ENCODE results near the gene ISG15.

The ISG15 gene

DNA sequence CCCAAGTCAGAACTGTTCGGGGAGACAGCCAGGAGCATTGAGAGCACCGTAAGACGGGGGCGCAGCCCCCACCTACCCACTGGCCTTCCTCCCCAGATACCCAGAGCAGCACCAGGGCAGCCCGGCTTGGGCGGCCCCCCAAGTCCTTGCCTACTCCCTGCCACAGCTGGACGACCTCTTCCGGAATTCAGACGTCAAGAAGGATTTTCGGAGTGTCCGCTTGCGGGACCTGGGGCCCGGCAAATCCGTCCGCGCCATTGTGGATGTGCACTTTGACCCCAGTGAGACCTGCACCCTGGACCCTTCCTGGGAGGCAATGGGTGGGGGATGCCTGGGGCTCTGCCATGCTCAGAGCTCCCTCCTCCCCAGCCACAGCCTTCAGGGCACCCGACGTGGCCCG lies 34.1 kb downstream of the ISG15 start:
- TF ChIP-seq, protein P1, sequence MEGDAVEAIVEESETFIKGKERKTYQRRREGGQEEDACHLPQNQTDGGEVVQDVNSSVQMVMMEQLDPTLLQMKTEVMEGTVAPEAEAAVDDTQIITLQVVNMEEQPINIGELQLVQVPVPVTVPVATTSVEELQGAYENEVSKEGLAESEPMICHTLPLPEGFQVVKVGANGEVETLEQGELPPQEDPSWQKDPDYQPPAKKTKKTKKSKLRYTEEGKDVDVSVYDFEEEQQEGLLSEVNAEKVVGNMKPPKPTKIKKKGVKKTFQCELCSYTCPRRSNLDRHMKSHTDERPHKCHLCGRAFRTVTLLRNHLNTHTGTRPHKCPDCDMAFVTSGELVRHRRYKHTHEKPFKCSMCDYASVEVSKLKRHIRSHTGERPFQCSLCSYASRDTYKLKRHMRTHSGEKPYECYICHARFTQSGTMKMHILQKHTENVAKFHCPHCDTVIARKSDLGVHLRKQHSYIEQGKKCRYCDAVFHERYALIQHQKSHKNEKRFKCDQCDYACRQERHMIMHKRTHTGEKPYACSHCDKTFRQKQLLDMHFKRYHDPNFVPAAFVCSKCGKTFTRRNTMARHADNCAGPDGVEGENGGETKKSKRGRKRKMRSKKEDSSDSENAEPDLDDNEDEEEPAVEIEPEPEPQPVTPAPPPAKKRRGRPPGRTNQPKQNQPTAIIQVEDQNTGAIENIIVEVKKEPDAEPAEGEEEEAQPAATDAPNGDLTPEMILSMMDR (conservative IDR thresholded peaks at IDR 0.05; ENCODE audit: control insufficient read depth, insufficient read depth, low read depth, low read length) = no peak
- DNase-seq (ENCODE audit: low read depth) = no peak
- H3K4me3 ChIP-seq (ENCODE audit: control insufficient read depth, low read depth, low read length) = no peak overlapping the region

- TF ChIP-seq, protein P1 (conservative IDR thresholded peaks at IDR 0.05; ENCODE audit: control insufficient read depth, insufficient read depth, low read depth, low read length) = no peak
- DNase-seq (ENCODE audit: low read depth) = no peak
- no peak overlapping the region for H3K4me3 ChIP-seq (ENCODE audit: control insufficient read depth, low read depth, low read length)
These were observed 34.7 kb downstream of the ISG15 start for GRCh38 chr1:1047963-1048362.

DNA sequence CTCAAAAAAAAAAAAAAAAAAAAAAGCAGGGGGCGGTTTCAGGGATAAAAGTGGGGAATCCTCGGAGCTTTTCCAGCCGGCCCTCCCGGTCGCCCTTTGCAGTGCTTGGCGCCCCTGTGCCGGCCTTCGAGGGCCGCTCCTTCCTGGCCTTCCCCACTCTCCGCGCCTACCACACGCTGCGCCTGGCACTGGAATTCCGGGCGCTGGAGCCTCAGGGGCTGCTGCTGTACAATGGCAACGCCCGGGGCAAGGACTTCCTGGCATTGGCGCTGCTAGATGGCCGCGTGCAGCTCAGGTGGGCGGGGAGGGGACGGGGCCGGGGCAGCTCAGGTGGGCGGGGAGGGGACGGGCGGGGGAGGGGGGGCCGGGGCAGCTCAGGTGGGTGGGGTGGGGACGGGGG lies 35.5 kb downstream of the ISG15 start:
- DNase-seq (ENCODE audit: low read depth) = no peak
- TF ChIP-seq, protein P1 (conservative IDR thresholded peaks at IDR 0.05; ENCODE audit: control insufficient read depth, insufficient read depth, low read depth, low read length) = no peak
- no peak overlapping the region for H3K4me3 ChIP-seq (ENCODE audit: control insufficient read depth, low read depth, low read length)

GRCh38 chr1:1049318-1050165 lies 36.2 kb downstream of the ISG15 start:
- no peak for DNase-seq (ENCODE audit: low read depth)
- no peak overlapping the region for H3K4me3 ChIP-seq (ENCODE audit: control insufficient read depth, low read depth, low read length)
- TF ChIP-seq, protein P1 (conservative IDR thresholded peaks at IDR 0.05; ENCODE audit: control insufficient read depth, insufficient read depth, low read depth, low read length) = no peak

- DNase-seq (ENCODE audit: low read depth) = no peak
- no peak overlapping the region for H3K4me3 ChIP-seq (ENCODE audit: control insufficient read depth, low read depth, low read length)
- TF ChIP-seq, protein P1 (conservative IDR thresholded peaks at IDR 0.05; ENCODE audit: control insufficient read depth, insufficient read depth, low read depth, low read length) = no peak
These were observed 37.3 kb downstream of the ISG15 start for GRCh38 chr1:1050577-1051052.

GRCh38 chr1:1051127-1051810 lies 38.0 kb downstream of the ISG15 start:
- DNase-seq (ENCODE audit: low read depth) = no peak
- TF ChIP-seq, protein P1 (conservative IDR thresholded peaks at IDR 0.05; ENCODE audit: control insufficient read depth, insufficient read depth, low read depth, low read length) = no peak
- H3K4me3 ChIP-seq (ENCODE audit: control insufficient read depth, low read depth, low read length) = no peak overlapping the region

All from fibroblast of mammary gland (primary cell).